T-helper 1 cell treated with Interleukin-12 subunit alpha and Interleukin-12 subunit beta and Interleukin-4 antibody, amounts not matched to agents 30 μg/mL and 1 μg/mL, for 36 hours (primary cell): ENCODE measurements around the gene C5.

Experiments
- H3K27ac Mint-ChIP-seq: one replicate; pipeline ENCODE4 v1.8.0; 2021; ENCODE audit warnings: mild to moderate bottlenecking, mixed read lengths
- H3K27me3 Mint-ChIP-seq: one replicate; pipeline ENCODE4 v1.8.0; 2021; ENCODE audit warnings: low read depth, mixed read lengths
- H3K36me3 Mint-ChIP-seq: one replicate; pipeline ENCODE4 v1.8.0; 2021; ENCODE audit warnings: low read depth, mixed read lengths
- H3K4me1 Mint-ChIP-seq: one replicate; pipeline ENCODE4 v1.8.0; 2021; ENCODE audit warnings: low read depth, mixed read lengths
- H3K4me3 Mint-ChIP-seq: one replicate; pipeline ENCODE4 v1.8.0; 2021; ENCODE audit warnings: mild to moderate bottlenecking, moderate library complexity, mixed read lengths
- H3K9me3 Mint-ChIP-seq: one replicate; pipeline ENCODE4 v1.8.0; 2021; ENCODE audit warnings: mixed read lengths

The C5 gene

DNA sequence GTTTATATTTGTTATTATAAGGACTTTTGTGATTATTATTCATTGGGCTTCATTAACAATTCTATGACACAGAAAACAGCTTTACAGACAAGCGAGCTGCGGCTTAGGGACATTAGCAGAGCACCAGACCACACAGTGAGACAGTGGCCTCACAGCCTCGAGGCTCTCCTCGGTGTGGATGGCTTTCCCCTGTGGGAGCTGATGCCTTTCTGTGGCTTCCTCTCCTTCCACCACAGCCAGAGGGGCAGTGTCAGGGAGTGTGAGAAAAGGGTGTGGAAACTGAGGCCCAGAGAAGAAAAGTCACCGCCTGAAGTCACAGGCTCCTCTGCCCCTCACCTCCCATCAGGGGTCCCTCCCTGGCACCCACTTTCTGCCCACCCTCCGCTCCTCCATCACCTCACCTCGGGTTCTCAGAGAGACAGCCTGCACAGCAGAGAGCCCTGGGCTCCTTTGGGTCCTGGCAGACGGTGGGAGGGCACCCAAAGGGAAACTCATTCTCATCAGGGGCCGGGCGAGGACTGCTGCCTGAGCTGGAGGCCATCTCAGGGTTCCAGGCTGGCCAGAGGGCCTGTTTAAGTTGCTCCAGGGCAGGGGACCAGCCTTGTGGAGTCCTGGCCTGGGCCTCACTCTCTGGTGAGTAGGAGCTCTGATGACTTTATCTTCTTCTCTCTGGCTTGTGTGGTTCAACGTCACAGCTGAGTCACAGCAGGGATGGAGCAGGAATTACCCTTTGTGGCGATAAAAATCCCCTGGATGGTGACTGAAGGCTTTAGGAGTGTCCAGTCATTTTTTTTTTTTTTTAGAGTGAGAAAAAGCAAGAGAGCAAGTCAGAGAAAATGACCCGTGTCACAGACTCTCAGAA lies 124.3 kb downstream of the C5 start:
- Mint-ChIP-seq H3K4me1 (peaks cover 78% of the 10 kb centered on the region), H3K9me3 (no peaks in the 10 kb centered on the region), H3K36me3 (peaks cover 41% of the 10 kb centered on the region), H3K4me3 (peak overlapping the region; percentile 87), H3K27ac (peak overlapping the region; percentile 98), H3K27me3 (no peaks in the 10 kb centered on the region)

DNA sequence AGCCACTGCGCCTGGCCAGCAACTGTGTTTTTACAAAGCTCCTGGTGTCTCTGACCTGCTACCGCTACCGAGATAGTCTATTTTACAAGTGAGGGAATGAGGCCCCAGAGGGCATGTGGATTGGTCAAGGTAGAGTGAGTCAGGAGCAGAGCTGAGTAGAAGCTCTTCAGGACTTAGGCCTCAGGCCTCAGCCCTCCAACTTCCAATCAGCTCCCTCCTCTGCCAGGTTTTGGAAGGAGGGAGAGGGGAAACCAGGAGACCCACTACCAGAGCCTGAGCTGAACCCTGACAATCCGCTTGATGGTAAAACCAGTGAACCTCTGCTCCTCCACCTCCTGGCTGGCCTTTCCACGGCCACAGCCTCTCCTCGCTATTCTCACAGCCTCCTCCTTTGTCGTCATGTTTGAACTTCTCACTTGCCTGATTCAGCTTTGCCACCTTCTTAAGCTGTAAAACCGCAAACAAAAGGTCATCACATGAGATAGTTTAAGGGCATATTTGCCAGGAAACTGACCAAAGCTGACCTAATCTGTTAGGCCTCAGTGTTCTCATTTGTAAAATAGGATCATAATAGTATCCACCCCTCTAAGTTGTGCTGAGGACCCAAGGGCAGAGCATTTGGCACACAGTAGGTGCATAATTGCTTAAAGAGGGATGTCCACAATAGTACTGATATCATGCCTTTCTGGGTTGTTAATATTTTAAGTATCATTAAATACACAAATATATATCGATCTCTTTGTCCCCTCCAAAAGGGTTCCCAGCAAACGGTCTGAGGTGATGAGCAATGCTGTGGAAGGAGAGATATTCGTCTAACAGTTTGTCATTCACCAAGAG lies 125.2 kb downstream of the C5 start:
- peak overlapping the region; percentile 87 for H3K4me3 Mint-ChIP-seq
- H3K9me3 Mint-ChIP-seq = no peaks in the 10 kb centered on the region
- H3K36me3 Mint-ChIP-seq = peaks cover 49% of the 10 kb centered on the region
- peak overlapping the region; percentile 98 for H3K27ac Mint-ChIP-seq
- peaks cover 81% of the 10 kb centered on the region for H3K4me1 Mint-ChIP-seq
- H3K27me3 Mint-ChIP-seq = no peaks in the 10 kb centered on the region

DNA sequence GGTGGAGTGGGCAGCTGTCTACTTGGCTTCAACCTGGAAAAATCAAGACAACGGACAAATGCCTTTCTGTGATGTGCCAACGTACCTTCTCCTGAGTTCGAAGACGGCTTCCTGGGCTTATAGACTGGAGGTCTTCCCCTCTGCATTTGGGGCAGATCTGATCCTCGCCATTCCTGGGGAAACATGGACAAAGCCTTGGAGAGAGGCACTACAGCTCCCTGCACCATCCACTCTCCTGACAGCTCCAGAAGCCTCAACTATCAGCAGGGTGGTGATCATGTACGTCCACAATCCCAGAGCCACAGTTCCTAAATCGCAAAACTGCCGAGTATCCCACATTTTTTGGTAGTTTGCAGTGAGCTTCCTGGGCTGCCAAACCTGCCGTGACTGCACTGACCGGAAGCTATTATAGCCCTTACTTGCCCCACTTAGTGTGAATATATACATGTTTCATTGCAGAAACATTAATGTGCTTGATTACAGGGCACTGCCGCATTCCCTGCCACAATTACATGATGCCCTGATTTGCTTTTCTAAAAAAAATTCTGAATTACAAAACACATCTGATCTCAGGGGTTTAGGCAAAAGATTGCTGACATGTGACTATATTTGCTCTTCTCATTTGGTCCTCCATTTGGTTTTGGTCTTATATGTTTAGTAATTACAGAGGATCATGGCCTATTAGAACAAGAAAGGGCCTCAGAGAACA lies 126.3 kb downstream of the C5 start:
- Mint-ChIP-seq H3K4me3 (peak overlapping the region; percentile 87), H3K27ac (peak overlapping the region; percentile 98), H3K36me3 (peaks cover 59% of the 10 kb centered on the region), H3K4me1 (peaks cover 81% of the 10 kb centered on the region), H3K27me3 (no peaks in the 10 kb centered on the region), H3K9me3 (no peaks in the 10 kb centered on the region)

- H3K27ac Mint-ChIP-seq = peak overlapping the region; percentile 98
- H3K9me3 Mint-ChIP-seq = peaks cover 2% of the 10 kb centered on the region
- peaks cover 79% of the 10 kb centered on the region for H3K4me1 Mint-ChIP-seq
- H3K27me3 Mint-ChIP-seq = no peaks in the 10 kb centered on the region
- peaks cover 69% of the 10 kb centered on the region for H3K36me3 Mint-ChIP-seq
- H3K4me3 Mint-ChIP-seq = peak overlapping the region; percentile 87
Measured at GRCh38 chr9:120922404-120923195, 127.5 kb downstream of the C5 start.

- H3K4me3 Mint-ChIP-seq = peak overlapping the region; percentile 87
- H3K36me3 Mint-ChIP-seq = peaks cover 77% of the 10 kb centered on the region
- peak overlapping the region; percentile 80 for H3K27ac Mint-ChIP-seq
- H3K9me3 Mint-ChIP-seq = peaks cover 8% of the 10 kb centered on the region
- H3K27me3 Mint-ChIP-seq = no peaks in the 10 kb centered on the region
- peaks cover 78% of the 10 kb centered on the region for H3K4me1 Mint-ChIP-seq
Measured at GRCh38 chr9:120921661-120922181, 128.4 kb downstream of the C5 start.

DNA sequence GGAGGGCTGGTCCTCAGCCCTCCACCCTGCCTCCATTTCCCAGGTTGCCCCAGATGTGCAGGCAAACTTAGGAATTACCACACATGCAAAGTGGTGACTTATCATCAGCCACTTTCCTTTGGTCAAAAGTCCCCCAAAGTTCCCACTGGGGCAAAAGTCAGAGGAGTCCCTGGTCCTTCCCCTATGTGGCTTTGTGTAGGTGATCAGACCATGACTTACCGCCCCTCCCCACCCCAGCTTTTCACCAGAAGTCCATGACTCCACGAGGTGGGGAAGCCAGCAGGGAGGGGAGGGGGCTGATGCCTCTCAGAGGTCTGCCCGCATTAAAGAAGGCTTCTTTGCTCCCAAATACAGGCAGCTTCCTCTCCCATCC lies 129.3 kb downstream of the C5 start:
- Mint-ChIP-seq H3K27ac (peak overlapping the region; percentile 81), H3K4me1 (peaks cover 78% of the 10 kb centered on the region), H3K4me3 (peak overlapping the region; percentile 87), H3K27me3 (no peaks in the 10 kb centered on the region), H3K9me3 (peaks cover 9% of the 10 kb centered on the region), H3K36me3 (peaks cover 85% of the 10 kb centered on the region)

- H3K27ac Mint-ChIP-seq = peak overlapping the region; percentile 81
- no peaks in the 10 kb centered on the region for H3K27me3 Mint-ChIP-seq
- peaks cover 78% of the 10 kb centered on the region for H3K4me1 Mint-ChIP-seq
- H3K9me3 Mint-ChIP-seq = peaks cover 9% of the 10 kb centered on the region
- peak overlapping the region; percentile 87 for H3K4me3 Mint-ChIP-seq
- H3K36me3 Mint-ChIP-seq = peaks cover 85% of the 10 kb centered on the region
Measured at GRCh38 chr9:120919843-120920805, 130.0 kb downstream of the C5 start.

- Mint-ChIP-seq H3K27ac (peak overlapping the region; percentile 81), H3K4me1 (peaks cover 77% of the 10 kb centered on the region), H3K36me3 (peaks cover 85% of the 10 kb centered on the region), H3K27me3 (no peaks in the 10 kb centered on the region), H3K4me3 (peak overlapping the region; percentile 87), H3K9me3 (peaks cover 9% of the 10 kb centered on the region)
Measured at GRCh38 chr9:120918931-120919842, 130.9 kb downstream of the C5 start.

DNA sequence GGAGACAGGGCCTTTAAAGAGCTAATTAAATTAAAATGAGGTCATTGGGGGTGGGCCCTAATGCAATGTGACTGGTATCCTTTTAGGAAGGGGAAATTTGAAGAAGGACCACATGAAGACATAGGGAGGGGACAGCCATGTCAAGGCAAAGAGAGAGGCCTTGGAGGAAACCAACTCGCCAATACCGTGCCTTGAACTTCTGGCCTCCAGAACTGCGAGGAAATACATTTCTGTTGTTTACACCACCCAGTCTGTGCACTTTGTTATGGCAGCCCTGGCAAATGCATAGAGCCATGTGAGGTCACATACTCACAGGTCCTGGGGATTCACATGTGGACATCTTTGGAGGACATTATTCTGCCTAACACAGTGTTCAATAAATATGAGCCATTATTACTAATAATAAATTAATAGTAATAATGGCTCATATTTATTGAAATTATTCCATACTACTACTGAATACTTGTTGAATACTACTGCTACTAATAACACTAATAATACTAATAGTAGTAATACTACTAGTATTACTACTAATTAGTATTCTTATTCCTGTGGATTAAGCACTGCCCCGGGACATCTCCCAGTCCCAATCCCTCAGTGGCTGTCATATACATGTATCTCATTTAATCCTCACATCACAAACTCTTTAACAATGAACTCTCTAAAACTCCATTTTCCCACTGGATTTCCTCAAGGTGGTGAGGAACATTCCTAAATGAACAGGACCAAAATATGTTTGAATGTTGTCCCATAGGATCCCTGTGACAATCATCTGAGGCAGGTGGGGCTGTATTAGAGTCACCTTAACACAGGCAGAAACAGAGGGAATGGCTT lies 131.9 kb downstream of the C5 start:
- Mint-ChIP-seq H3K4me3 (peak overlapping the region; percentile 14), H3K36me3 (peaks cover 81% of the 10 kb centered on the region), H3K9me3 (peaks cover 9% of the 10 kb centered on the region), H3K27ac (peak overlapping the region; percentile 63), H3K27me3 (no peaks in the 10 kb centered on the region), H3K4me1 (peaks cover 73% of the 10 kb centered on the region)

DNA sequence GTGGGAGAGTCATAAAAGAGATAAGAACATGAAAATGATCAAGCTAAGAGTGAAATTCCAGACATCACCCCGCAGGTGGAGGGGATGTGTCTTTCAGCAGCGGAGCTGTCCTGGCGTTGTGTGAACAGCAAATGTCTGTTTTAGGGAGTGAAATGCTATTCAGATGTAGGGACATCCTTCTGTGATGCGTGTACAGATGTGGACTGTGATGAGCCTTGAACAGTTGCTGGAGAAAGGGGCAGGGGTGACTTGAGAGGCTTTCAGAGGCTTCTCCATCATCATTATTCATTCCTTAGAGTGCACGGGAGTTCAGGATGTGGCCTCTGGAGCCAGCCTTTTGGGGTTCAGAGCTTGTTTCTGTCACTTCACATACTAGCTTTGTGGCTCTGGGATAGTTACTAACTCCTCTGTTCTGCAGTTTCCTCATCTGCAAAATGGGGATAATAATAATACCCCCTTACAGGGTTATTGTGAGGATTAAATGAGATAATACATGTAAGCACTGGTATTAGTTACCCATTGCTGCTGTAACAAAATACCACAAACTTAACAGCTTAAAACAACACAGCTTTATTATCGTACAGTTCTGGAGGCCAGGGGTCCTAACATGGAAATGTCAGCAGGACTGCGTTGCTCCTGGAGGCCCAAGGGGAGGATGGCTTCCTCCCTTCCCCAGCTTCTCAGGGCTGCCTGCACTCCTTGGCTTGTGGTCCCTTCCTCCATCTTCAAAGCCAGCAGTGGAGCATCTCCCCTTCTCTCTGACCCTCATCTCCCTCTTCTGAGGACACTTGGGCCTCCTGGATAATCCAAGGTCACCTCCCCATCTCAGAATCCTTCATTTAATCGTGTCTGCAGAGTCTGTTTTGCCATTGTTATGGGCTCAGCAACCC lies 132.8 kb downstream of the C5 start:
- Mint-ChIP-seq H3K36me3 (peaks cover 81% of the 10 kb centered on the region), H3K4me1 (peaks cover 73% of the 10 kb centered on the region), H3K4me3 (peak overlapping the region; percentile 51), H3K27me3 (no peaks in the 10 kb centered on the region), H3K9me3 (peaks cover 9% of the 10 kb centered on the region), H3K27ac (peak overlapping the region; percentile 79)

- H3K4me1 Mint-ChIP-seq = peaks cover 72% of the 10 kb centered on the region
- peaks cover 80% of the 10 kb centered on the region for H3K36me3 Mint-ChIP-seq
- peak overlapping the region; percentile 79 for H3K27ac Mint-ChIP-seq
- peak overlapping the region; percentile 51 for H3K4me3 Mint-ChIP-seq
- H3K9me3 Mint-ChIP-seq = peaks cover 9% of the 10 kb centered on the region
- no peaks in the 10 kb centered on the region for H3K27me3 Mint-ChIP-seq
Measured at GRCh38 chr9:120916588-120916987, 133.5 kb downstream of the C5 start.
